Aorta (tissue), 5 donors: Measurements from ENCODE around the gene KRT80. TPM values are rescaled to one million over a fixed set of nuclear protein-coding genes. Genes with fewer than 3 reads are reported as not detected.

Source experiments
- ATAC-seq: fragments of 200-7000 bp; cut with Tn5 transposase; one replicate; pipeline ENCODE4 v1.9.1; 2022; ENCODE audit warnings: moderate library complexity; ENCODE audit not compliant: low FRiP score
- DNase-seq, 2 donors: peaks; one replicate each; pipeline ENCODE4 v3.0.0-alpha.2; 2020
- H3K27ac ChIP-seq, 2 donors: one replicate each; pipeline ENCODE4 v1.5.1; 2013; ENCODE audit warnings: low read length in 2 of 2, mild to moderate bottlenecking in 2 of 2, moderate library complexity in 2 of 2, control low read depth in 1 of 2, inconsistent platforms in 1 of 2, low read depth in 1 of 2
- H3K27me3 ChIP-seq, 2 donors: one replicate each; pipeline ENCODE4 v1.6.1; 2013; ENCODE audit warnings: control low read depth in 1 of 2, low read length in 1 of 2, mild to moderate bottlenecking in 1 of 2, moderate library complexity in 1 of 2; ENCODE audit not compliant: insufficient read depth in 2 of 2, control insufficient read depth in 1 of 2
- H3K36me3 ChIP-seq, 2 donors: one replicate each; pipeline ENCODE4 v1.6.1; 2013; ENCODE audit warnings: control low read depth in 1 of 2, low read length in 1 of 2, mild to moderate bottlenecking in 1 of 2; ENCODE audit not compliant: insufficient read depth in 2 of 2, control insufficient read depth in 1 of 2
- H3K4me1 ChIP-seq, 2 donors: one replicate each; pipeline ENCODE4 v1.6.1; 2013; ENCODE audit warnings: low read length in 2 of 2, control low read depth in 1 of 2, mild to moderate bottlenecking in 1 of 2, moderate library complexity in 1 of 2; ENCODE audit not compliant: insufficient read depth in 2 of 2, control insufficient read depth in 1 of 2
- H3K4me3 ChIP-seq, 2 donors: one replicate each; pipeline ENCODE4 v1.5.1; 2013; ENCODE audit warnings: low read length in 2 of 2, control low read depth in 1 of 2, mild to moderate bottlenecking in 1 of 2
- H3K9me3 ChIP-seq: one replicate; pipeline ENCODE4 v1.6.1; 2013; ENCODE audit warnings: mild to moderate bottlenecking, low read length; ENCODE audit not compliant: control insufficient read depth
- WGBS, 2 donors: extraction: QIAGEN DNeasy Blood & Tissue Kit; methylation state at CpG; one replicate each; pipeline ENCODE4 v1.1.7; 2013; 5-methylcytosine and 5-hydroxymethylcytosine counted together
- intact Hi-C, 2 donors: fragments of 100-400 bp; cut with DNase I; formaldehyde crosslinking; loops; one replicate each; pipeline versions ENCODE4 v1.14.2 to v1.15.0; 2022
- polyA plus RNA-seq, 2 donors: library from polyadenylated mRNA; stranded (reverse); fragments of 200-250 nt; gene quantifications; one replicate each; pipeline ENCODE4 v1.2.3, GENCODE V29; 2013
- total RNA-seq, 2 donors: library from RNA; stranded (reverse); fragmentation: NEBNext Ultra II Directional; extraction: Animal tissue kit (Norgen Biotek cat#: 25700); gene quantifications; one replicate each; pipeline ENCODE4 v1.2.1, GENCODE V29; 2021
- donor health status: healthy with polysubstance abuse.
- donor health status: Bipolar disorder and iron deficiency.
- donor health status: DM: no; HTN: no; CAD: no.
- donor health status: DM: no; HTN: no; CAD: no.
- donor health status: DM: yes; HTN: yes; CAD: no.

Gene KRT80
- total and polyA plus RNA-seq, 4 donors: 0.12 to 0.71 (median 0.20) TPM; not detected in 1

- DNase-seq (no peak), ATAC-seq (no peak)
- intact Hi-C loops: no loop called here
- no peaks in the 10 kb centered on the region for H3K27me3 ChIP-seq
- no peaks in the 10 kb centered on the region for H3K9me3 ChIP-seq
- no peak overlapping the region for H3K27ac ChIP-seq
- H3K36me3 ChIP-seq: no peaks in the 10 kb centered on the region
- H3K4me1 ChIP-seq: peaks cover 0 to 2% of the 10 kb centered on the region in 2 donors
- 83 to 95% methylated on average over 5 of the region's 5 CpGs for WGBS, 2 donors
- no peak overlapping the region for H3K4me3 ChIP-seq
These were observed 9.4 kb downstream of the KRT80 start for GRCh38 chr12:52182384-52182783.

- no peak for DNase-seq
- ATAC-seq: no peak
- intact Hi-C loops: no loop called here
- Histone ChIP-seq H3K27me3 (no peaks in the 10 kb centered on the region), H3K4me3 (no peak overlapping the region), H3K27ac (no peak overlapping the region), H3K9me3 (no peaks in the 10 kb centered on the region), H3K4me1 (peaks cover 0 to under 1% of the 10 kb centered on the region in 2 donors), H3K36me3 (no peaks in the 10 kb centered on the region)
- WGBS, 2 donors: 87 to 93% methylated on average over 9 of the region's 9 CpGs
These were observed 10.1 kb downstream of the KRT80 start for GRCh38 chr12:52181746-52182145.

- ATAC-seq (no peak), DNase-seq (no peak)
- H3K4me3 ChIP-seq: no peak overlapping the region
- 80 to 86% methylated on average over 6 of the region's 6 CpGs for WGBS, 2 donors
- H3K27me3 ChIP-seq: no peaks in the 10 kb centered on the region
- H3K36me3 ChIP-seq: no peaks in the 10 kb centered on the region
- intact Hi-C loops: no loop called here
- H3K27ac ChIP-seq: no peak overlapping the region
- H3K9me3 ChIP-seq: no peaks in the 10 kb centered on the region
- H3K4me1 ChIP-seq: no peaks in the 10 kb centered on the region
These were observed 10.7 kb downstream of the KRT80 start for GRCh38 chr12:52180971-52181628.

GRCh38 chr12:52179396-52179973, 12.3 kb downstream of the KRT80 start:
- Histone ChIP-seq H3K4me3 (no peak overlapping the region), H3K36me3 (no peaks in the 10 kb centered on the region), H3K4me1 (no peaks in the 10 kb centered on the region), H3K9me3 (no peaks in the 10 kb centered on the region), H3K27ac (no peak overlapping the region), H3K27me3 (no peaks in the 10 kb centered on the region)
- intact Hi-C loops: no loop called here
- DNase-seq: no peak
- ATAC-seq: no peak
- 82 to 84% methylated on average over 6 of the region's 6 CpGs for WGBS, 2 donors

GRCh38 chr12:52178984-52179383, 12.8 kb downstream of the KRT80 start:
- Histone ChIP-seq H3K4me1 (no peaks in the 10 kb centered on the region), H3K27ac (no peak overlapping the region), H3K4me3 (no peak overlapping the region), H3K27me3 (no peaks in the 10 kb centered on the region), H3K36me3 (no peaks in the 10 kb centered on the region), H3K9me3 (no peaks in the 10 kb centered on the region)
- WGBS, 2 donors: 25 to 28% methylated on average over 2 of the region's 2 CpGs
- ATAC-seq: no peak
- intact Hi-C loops: no loop called here
- DNase-seq: no peak

DNA sequence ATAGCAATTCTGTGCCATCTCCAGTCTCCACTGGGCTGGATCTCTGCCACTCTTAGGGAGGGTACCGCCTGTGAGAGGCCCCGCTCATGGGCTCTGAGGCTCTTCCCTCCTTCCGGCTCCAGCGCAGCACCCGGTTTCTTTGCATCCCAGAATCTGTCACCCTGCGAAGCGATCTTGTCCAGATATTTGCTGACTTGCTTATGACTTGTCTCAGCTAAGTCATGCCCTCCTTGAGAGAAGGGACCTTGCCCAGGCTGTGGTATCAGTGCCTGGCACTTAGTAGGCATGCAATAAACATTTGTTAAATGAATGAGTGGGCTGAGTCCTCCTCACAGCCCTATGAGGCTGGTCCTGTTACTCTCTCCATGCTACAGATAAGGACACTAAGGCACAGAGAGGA, 13.4 kb downstream of the KRT80 start:
- no peak for ATAC-seq
- Histone ChIP-seq H3K27ac (no peak overlapping the region), H3K36me3 (no peaks in the 10 kb centered on the region), H3K27me3 (no peaks in the 10 kb centered on the region), H3K4me3 (no peak overlapping the region), H3K9me3 (no peaks in the 10 kb centered on the region), H3K4me1 (no peaks in the 10 kb centered on the region)
- no peak for DNase-seq
- intact Hi-C loops: no loop called here
- WGBS, 2 donors: 78 to 82% methylated on average over 7 of the region's 7 CpGs

GRCh38 chr12:52175371-52176350, 16.2 kb downstream of the KRT80 start:
- Histone ChIP-seq H3K4me3 (no peak overlapping the region), H3K27me3 (no peaks in the 10 kb centered on the region), H3K4me1 (no peaks in the 10 kb centered on the region), H3K27ac (peak overlapping the region in 1 of 2 donors; percentile 4), H3K9me3 (no peaks in the 10 kb centered on the region), H3K36me3 (no peaks in the 10 kb centered on the region)
- no peak for DNase-seq
- 41 to 45% methylated on average over 20 of the region's 20 CpGs for WGBS, 2 donors
- peak; percentile 24 for ATAC-seq
- intact Hi-C loops: no loop called here

- Histone ChIP-seq H3K27me3 (no peaks in the 10 kb centered on the region), H3K9me3 (no peaks in the 10 kb centered on the region), H3K4me1 (no peaks in the 10 kb centered on the region), H3K27ac (no peak overlapping the region), H3K36me3 (no peaks in the 10 kb centered on the region), H3K4me3 (no peak overlapping the region)
- DNase-seq (no peak), ATAC-seq (no peak)
- intact Hi-C loops: no loop called here
- WGBS, 2 donors: 96 to 97% methylated on average over 18 to 20 of the region's 20 CpGs
These were observed 18.3 kb downstream of the KRT80 start for GRCh38 chr12:52173526-52173925.
